CD4-positive, alpha-beta T cell treated with Interleukin-10 for 1 hour (primary cell): Measurements from ENCODE around the gene SPI1.

Experiments
- DNase-seq: peaks from one replicate; pipeline ENCODE4 v3.0.0-alpha.2; 2020

Gene SPI1

GRCh38 chr11:47356129-47356997 lies 22.0 kb downstream of the SPI1 start:
- DNase-seq = no peak

- DNase-seq = no peak
Observed at GRCh38 chr11:47355283-47356128, 22.8 kb downstream of the SPI1 start.

GRCh38 chr11:47354913-47355282 lies 23.4 kb downstream of the SPI1 start:
- DNase-seq = no peak

GRCh38 chr11:47353978-47354774 lies 24.2 kb downstream of the SPI1 start:
- no peak for DNase-seq

- no peak for DNase-seq
Observed at GRCh38 chr11:47352556-47352955, 25.8 kb downstream of the SPI1 start, which contains the start of gene MYBPC3. MYBPC3 (minus strand) TSS chr11:47352702; CDS start chr11:47352647, 55 bp downstream.

- no peak for DNase-seq
Observed at GRCh38 chr11:47351156-47352126, 26.9 kb downstream of the SPI1 start.

GRCh38 chr11:47350315-47350714 lies 28.0 kb downstream of the SPI1 start:
- DNase-seq = no peak

GRCh38 chr11:47349521-47350095 lies 28.7 kb downstream of the SPI1 start:
- no peak for DNase-seq

- no peak for DNase-seq
Observed at GRCh38 chr11:47348859-47349258, 29.5 kb downstream of the SPI1 start.

GRCh38 chr11:47348131-47348802 lies 30.1 kb downstream of the SPI1 start:
- DNase-seq = no peak

GRCh38 chr11:47347137-47347536 lies 31.2 kb downstream of the SPI1 start:
- no peak for DNase-seq

- DNase-seq = no peak
Observed at GRCh38 chr11:47345890-47346563, 32.3 kb downstream of the SPI1 start.

GRCh38 chr11:47342854-47343253 lies 35.5 kb downstream of the SPI1 start:
- DNase-seq = no peak

GRCh38 chr11:47342036-47342803 lies 36.1 kb downstream of the SPI1 start:
- DNase-seq = no peak

GRCh38 chr11:47340980-47341775 lies 37.2 kb downstream of the SPI1 start:
- no peak for DNase-seq

GRCh38 chr11:47340010-47340409 lies 38.3 kb downstream of the SPI1 start:
- DNase-seq = no peak

GRCh38 chr11:47338396-47339241 lies 39.7 kb downstream of the SPI1 start:
- DNase-seq = no peak
